Gastrocnemius medialis (tissue), 4 donors: ENCODE data around the gene LRRC75B. TPM values are rescaled to one million over a fixed set of nuclear protein-coding genes. Genes with fewer than 3 reads are reported as not detected.

Experiments used
- ATAC-seq, 2 donors: fragments of 150-250 bp; one replicate each; pipeline ENCODE4 v1.9.1; 2016
- DNase-seq, 2 donors: peaks; one replicate each; pipeline ENCODE4 v3.0.0-alpha.2; 2019
- H3K27ac ChIP-seq, 4 donors: fragments of 200-600 bp; sonication (generic); 1 replicate in 1 of 4; 2 replicates in 3 of 4; pipeline ENCODE4 v1.5.1; 2016 to 2018; ENCODE audit warnings: mild to moderate bottlenecking in 2 of 4, moderate library complexity in 1 of 4
- H3K27me3 ChIP-seq, 3 donors: fragments of 200-600 bp; sonication (generic) in 2 of 3; 1 replicate in 1 of 3; 2 replicates in 2 of 3; pipeline versions ENCODE4 v1.5.1 to v1.6.0; 2016 to 2019; ENCODE audit warnings: mild to moderate bottlenecking in 1 of 3, moderate library complexity in 1 of 3
- H3K36me3 ChIP-seq, 2 donors: fragments of 200-600 bp; sonication (generic) in 1 of 2; one replicate each; pipeline ENCODE4 v1.5.1; 2017 to 2018
- H3K4me1 ChIP-seq, 2 donors: fragments of 200-600 bp; sonication (generic) in 1 of 2; one replicate each; pipeline ENCODE4 v1.5.1; 2016 to 2017; ENCODE audit warnings: mild to moderate bottlenecking in 2 of 2
- H3K4me3 ChIP-seq, 4 donors: fragments of 200-600 bp; sonication (generic) in 3 of 4; 1 replicate in 1 of 4; 2 replicates in 3 of 4; pipeline ENCODE4 v1.5.1; 2016 to 2019; ENCODE audit warnings: mild to moderate bottlenecking in 2 of 4
- H3K9me3 ChIP-seq, 3 donors: fragments of 200-600 bp; sonication (generic) in 2 of 3; 1 replicate in 1 of 3; 2 replicates in 2 of 3; pipeline ENCODE4 v1.5.1; 2016 to 2019
- POLR2A ChIP-seq, 2 donors: fragments of 450-650 bp; IDR thresholded peaks; one replicate each; pipeline ENCODE4 v1.6.1; 2017; ENCODE audit warnings: antibody characterized with exemption in 2 of 2, mild to moderate bottlenecking in 2 of 2, moderate library complexity in 2 of 2
- in situ Hi-C, 4 donors: fragments of 200-750 bp; cut with MboI; loops; one replicate each; pipeline versions ENCODE4 v1.15.0 to v1.8.0; 2017; ENCODE audit warnings: low sequenced_read_pairs in 4 of 4
- intact Hi-C: fragments of 100-400 bp; cut with DNase I; formaldehyde crosslinking; loops from one replicate; pipeline ENCODE4 v1.15.1; 2023; ENCODE audit warnings: low total_unique reads
- total RNA-seq, 4 donors: library from RNA; depleted of rRNA; stranded (reverse); fragments of >200 nt; gene quantifications; one replicate each; pipeline versions ENCODE4 v1.1.0 to v1.2.3, GENCODE V29; 2016
- TF ChIP-seq, protein P1 (sequence below), 5 experiments: fragments of 450-650 bp in 3 of 5; fragments of 200-600 bp in 2 of 5; sonication (generic) in 2 of 5; IDR thresholded peaks in 4 of 5; conservative IDR thresholded peaks in 1 of 5; 1 replicate in 4 of 5; 2 replicates in 1 of 5; pipeline ENCODE4 v1.5.1; 2016 to 2019; ENCODE audit warnings: antibody characterized with exemption in 5 of 5, mild to moderate bottlenecking in 3 of 5, moderate library complexity in 3 of 5

The LRRC75B gene
- total RNA-seq, 4 donors from 2014 or later, result 1.9 to 3.4 (median 2.8) TPM

- no peaks in the 10 kb centered on the region for H3K4me1 ChIP-seq
- H3K4me3 ChIP-seq, result no peak overlapping the region
- TF ChIP-seq, protein P1, sequence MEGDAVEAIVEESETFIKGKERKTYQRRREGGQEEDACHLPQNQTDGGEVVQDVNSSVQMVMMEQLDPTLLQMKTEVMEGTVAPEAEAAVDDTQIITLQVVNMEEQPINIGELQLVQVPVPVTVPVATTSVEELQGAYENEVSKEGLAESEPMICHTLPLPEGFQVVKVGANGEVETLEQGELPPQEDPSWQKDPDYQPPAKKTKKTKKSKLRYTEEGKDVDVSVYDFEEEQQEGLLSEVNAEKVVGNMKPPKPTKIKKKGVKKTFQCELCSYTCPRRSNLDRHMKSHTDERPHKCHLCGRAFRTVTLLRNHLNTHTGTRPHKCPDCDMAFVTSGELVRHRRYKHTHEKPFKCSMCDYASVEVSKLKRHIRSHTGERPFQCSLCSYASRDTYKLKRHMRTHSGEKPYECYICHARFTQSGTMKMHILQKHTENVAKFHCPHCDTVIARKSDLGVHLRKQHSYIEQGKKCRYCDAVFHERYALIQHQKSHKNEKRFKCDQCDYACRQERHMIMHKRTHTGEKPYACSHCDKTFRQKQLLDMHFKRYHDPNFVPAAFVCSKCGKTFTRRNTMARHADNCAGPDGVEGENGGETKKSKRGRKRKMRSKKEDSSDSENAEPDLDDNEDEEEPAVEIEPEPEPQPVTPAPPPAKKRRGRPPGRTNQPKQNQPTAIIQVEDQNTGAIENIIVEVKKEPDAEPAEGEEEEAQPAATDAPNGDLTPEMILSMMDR (IDR thresholded peaks at IDR 0.05 in 4 of 5, conservative IDR thresholded peaks at IDR 0.05 in 1 of 5), result no peak
- TF ChIP-seq POLR2A (IDR thresholded peaks at IDR 0.05), result no peak
- H3K27ac ChIP-seq, result no peak overlapping the region
- no peaks in the 10 kb centered on the region for H3K36me3 ChIP-seq
- intact Hi-C loops (no loop called here), in situ Hi-C loops (no loop called here)
- H3K9me3 ChIP-seq, result no peaks in the 10 kb centered on the region
- H3K27me3 ChIP-seq, result no peaks in the 10 kb centered on the region
- DNase-seq (no peak), ATAC-seq (no peak)
Observed at GRCh38 chr22:24582056-24582814, 10.6 kb downstream of the LRRC75B start.

DNA sequence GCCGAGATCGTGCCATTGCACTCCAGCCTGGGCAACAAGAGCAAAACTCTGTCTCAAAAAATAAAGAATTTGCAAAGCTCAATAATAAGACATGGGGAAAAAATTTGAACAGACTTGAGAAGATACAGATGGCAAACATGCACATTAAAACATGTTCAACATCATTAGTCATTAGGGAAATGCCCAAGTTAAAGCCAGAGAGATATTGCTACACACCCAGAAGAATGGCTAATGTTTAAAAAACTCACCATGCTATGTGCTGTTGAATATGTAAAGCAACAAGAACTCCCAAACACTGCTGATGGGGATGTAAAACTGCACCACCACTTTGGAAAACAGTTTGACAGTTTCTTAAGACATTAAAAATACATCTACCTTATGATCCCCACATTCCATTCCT is 12.6 kb downstream of the LRRC75B start:
- intact Hi-C loops, result no loop called here
- Histone ChIP-seq H3K27ac (no peak overlapping the region), H3K4me1 (no peaks in the 10 kb centered on the region), H3K27me3 (no peaks in the 10 kb centered on the region), H3K9me3 (no peaks in the 10 kb centered on the region), H3K4me3 (no peak overlapping the region), H3K36me3 (no peaks in the 10 kb centered on the region)
- no peak for DNase-seq
- ATAC-seq, result no peak
- TF ChIP-seq POLR2A (IDR thresholded peaks at IDR 0.05), result no peak
- TF ChIP-seq, protein P1 (IDR thresholded peaks at IDR 0.05 in 4 of 5, conservative IDR thresholded peaks at IDR 0.05 in 1 of 5), result no peak
- in situ Hi-C loops, result no loop called here

- intact Hi-C loops (no loop called here), in situ Hi-C loops (no loop called here)
- no peak overlapping the region for H3K4me3 ChIP-seq
- peaks cover 0 to 6% of the 10 kb centered on the region in 2 donors for H3K36me3 ChIP-seq
- H3K9me3 ChIP-seq, result no peaks in the 10 kb centered on the region
- no peaks in the 10 kb centered on the region for H3K4me1 ChIP-seq
- no peak for ATAC-seq
- H3K27ac ChIP-seq, result no peak overlapping the region
- no peak for DNase-seq
- no peaks in the 10 kb centered on the region for H3K27me3 ChIP-seq
- no peak for TF ChIP-seq POLR2A (IDR thresholded peaks at IDR 0.05)
- TF ChIP-seq, protein P1 (IDR thresholded peaks at IDR 0.05 in 4 of 5, conservative IDR thresholded peaks at IDR 0.05 in 1 of 5), result no peak
Observed at GRCh38 chr22:24579258-24579601, 13.6 kb downstream of the LRRC75B start.

DNA sequence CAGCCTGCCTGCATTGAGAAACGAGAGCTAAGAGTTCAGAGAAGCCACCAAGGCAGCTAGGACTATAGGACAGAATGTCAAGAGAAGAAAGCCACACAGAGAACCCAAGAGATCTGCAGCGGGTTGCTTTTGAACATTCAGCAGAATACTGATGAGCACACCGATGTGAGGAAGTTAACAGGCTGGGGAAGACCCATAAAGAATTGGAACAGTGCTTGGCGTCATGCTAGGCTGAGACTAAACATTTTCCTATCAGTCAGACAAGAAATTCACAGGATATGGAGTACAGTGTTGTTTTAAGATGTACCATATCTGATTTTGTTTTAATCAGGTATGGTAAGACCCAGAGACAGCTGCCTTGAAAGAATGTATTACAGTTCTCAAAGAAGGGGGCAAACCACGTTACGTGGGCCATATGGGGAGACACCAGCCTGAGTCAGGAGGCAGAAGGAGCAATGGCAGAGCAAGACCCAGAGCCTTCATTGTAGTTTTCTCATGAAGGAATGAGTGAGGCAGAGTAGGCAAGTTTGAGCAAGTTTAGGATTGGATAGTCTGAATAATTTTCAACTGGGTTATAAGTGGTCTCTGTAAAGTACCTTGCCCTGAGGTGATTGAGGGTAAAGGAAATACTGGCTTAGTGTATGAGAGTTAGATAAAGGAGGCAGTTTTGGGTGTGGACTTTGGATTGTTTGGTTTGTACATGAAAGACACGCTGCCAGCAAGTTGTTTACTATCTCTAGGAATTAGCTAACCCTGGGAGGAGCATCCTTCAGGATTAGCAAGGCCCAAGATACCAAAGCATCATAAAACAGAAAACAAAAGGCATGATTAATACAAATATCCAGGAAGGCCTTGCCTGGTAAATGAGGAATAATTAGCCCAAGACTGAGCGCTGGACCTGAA is 14.3 kb downstream of the LRRC75B start:
- intact Hi-C loops, result no loop called here
- Histone ChIP-seq H3K9me3 (no peaks in the 10 kb centered on the region), H3K27ac (no peak overlapping the region), H3K4me3 (no peak overlapping the region), H3K27me3 (no peaks in the 10 kb centered on the region), H3K4me1 (no peaks in the 10 kb centered on the region), H3K36me3 (peaks cover 0 to 13% of the 10 kb centered on the region in 2 donors)
- TF ChIP-seq, protein P1 (IDR thresholded peaks at IDR 0.05 in 4 of 5, conservative IDR thresholded peaks at IDR 0.05 in 1 of 5), result no peak
- TF ChIP-seq POLR2A (IDR thresholded peaks at IDR 0.05), result no peak
- in situ Hi-C loops, result no loop called here
- no peak for DNase-seq
- no peak for ATAC-seq
